Heart left ventricle (tissue), 13 donors: ENCODE measurements around the gene TJP1.

Experiments used
- CTCF ChIP-seq, 12 donors: fragments of 200-600 bp; sonication (generic) in 4 of 12; IDR thresholded peaks; one replicate each; pipeline versions ENCODE4 v1.5.0 to v1.8.0; 2018 to 2022; ENCODE audit warnings: antibody characterized with exemption in 12 of 12, mild to moderate bottlenecking in 5 of 12
- POLR2A ChIP-seq, 2 donors: fragments of 450-650 bp; IDR thresholded peaks; one replicate each; pipeline ENCODE4 v1.6.1; 2017; ENCODE audit warnings: antibody characterized with exemption in 2 of 2, mild to moderate bottlenecking in 2 of 2, moderate library complexity in 2 of 2
- donor health status: ischemic (EF 13 %, LVEDD 7.1; RV severe dilation, severe dysfunction).
- donor health status: DM: no; HTN: yes; CAD: no.
- donor health status: DM: no; HTN: no; CAD: no.
- donor health status: ischemic (EF 25% LVEDD 6.9; RV normal size, moderate dysfunction).
- donor health status: ischemic (EF 25% LVEDD 5.7; RV mildly dilated, moderate dysfunction).
- donor health status: ischemic (EF 35%, LVEDD 5.7; RV mildly dilated, moderate dysfunction).
- donor health status: nonischemic (EF 11% LVEDD 7.7; RV severe dilation, severe dysfunction).
- donor health status: DM: yes; HTN: yes; CAD: no.
- donor health status: PGD.
- donor health status: ischemic (EF 29% LVEDD 5.4; RV normal size, mild dysfunction).
- donor health status: nonischemic (EF 23%, LVEDD 6.1; RV moderate dilation, normal function).

- no peak for TF ChIP-seq CTCF (IDR thresholded peaks at IDR 0.05)
- no peak for TF ChIP-seq POLR2A (IDR thresholded peaks at IDR 0.05)
Measured at GRCh38 chr15:29687204-29687815, 135.0 kb downstream of the TJP1 start.
